Measurements from ENCODE around the gene INPP5B. TPM values are rescaled to one million over a fixed set of nuclear protein-coding genes. Genes with fewer than 3 reads are reported as not detected.
"Not testable (repeated sequence)": the region's sequence is repeated elsewhere in the genome, so short reads cannot be mapped to it uniquely, and the experiment has no call there.

INPP5B gene
- total RNA-seq, 1 experiment from 2014 or later: 12.1 TPM

- Histone ChIP-seq H2AFZ (ENCODE audit: low read length) (no peak overlapping the region), H3K9ac (ENCODE audit: low read length) (no peak overlapping the region), H4K20me1 (ENCODE audit: low read length) (no peaks in the 10 kb centered on the region), H3K36me3 (ENCODE audit: low read depth, low read length) (no peaks in the 10 kb centered on the region), H3K9me3 (ENCODE audit: low read length) (no peaks in the 10 kb centered on the region), H3K4me2 (ENCODE audit: low read length) (no peak overlapping the region), H3K4me3 (ENCODE audit: low read length) (no peak overlapping the region), H3K79me2 (ENCODE audit: low read length) (no peaks in the 10 kb centered on the region), H3F3A (ENCODE audit: low read length, unreplicated experiment) (no peaks in the 10 kb centered on the region), H3K27ac (ENCODE audit: low read length) (no peak overlapping the region), H3K27me3 (ENCODE audit: low read length) (no peaks in the 10 kb centered on the region), H3K4me1 (ENCODE audit: insufficient read depth, low read length) (no peaks in the 10 kb centered on the region), H3K9me2 (replicated peaks; ENCODE audit: low read length) (no peaks in the 10 kb centered on the region)
- BruUV-seq (replicated peaks): no TSS peak
- ChIA-PET POLR2A (ENCODE audit: unreplicated experiment) (no interaction called here), CTCF (no interaction called here)
- TF ChIP-seq EZH2phosphoT487 (IDR thresholded peaks at IDR 0.05; ENCODE audit: borderline replicate concordance, low read length): no peak
- TF ChIP-seq CTCF (conservative IDR thresholded peaks at IDR 0.05; ENCODE audit: low read depth, low read length): peak; percentile 71
- DNase-seq: peak; percentile 48
- intact Hi-C loops (cut with micrococcal nuclease): no loop called here
- ATAC-seq: peak; percentile 70
Measured at GRCh38 chr1:37919277-37919676, 27.6 kb downstream of the INPP5B start.

- no peak for DNase-seq
- H3K27me3 ChIP-seq (ENCODE audit: low read length): no peaks in the 10 kb centered on the region
- ChIA-PET POLR2A (ENCODE audit: unreplicated experiment) (no interaction called here), CTCF (no interaction called here)
- no peak overlapping the region for H3K9ac ChIP-seq (ENCODE audit: low read length)
- no peak overlapping the region for H2AFZ ChIP-seq (ENCODE audit: low read length)
- intact Hi-C loops (cut with micrococcal nuclease): no loop called here
- no peaks in the 10 kb centered on the region for H3K9me3 ChIP-seq (ENCODE audit: low read length)
- H3K4me3 ChIP-seq (ENCODE audit: low read length): no peak overlapping the region
- peaks cover 8% of the 10 kb centered on the region; the same call in 1 of the 2 replicates for H3K36me3 ChIP-seq (ENCODE audit: low read depth, low read length)
- no peaks in the 10 kb centered on the region for H3F3A ChIP-seq (ENCODE audit: low read length, unreplicated experiment)
- H3K9me2 ChIP-seq (replicated peaks; ENCODE audit: low read length): no peaks in the 10 kb centered on the region
- no peaks in the 10 kb centered on the region for H3K79me2 ChIP-seq (ENCODE audit: low read length)
- BruUV-seq (replicated peaks): no TSS peak
- TF ChIP-seq EZH2phosphoT487 (IDR thresholded peaks at IDR 0.05; ENCODE audit: borderline replicate concordance, low read length): no peak
- no peak for TF ChIP-seq EZH2 (IDR thresholded peaks at IDR 0.05; ENCODE audit: low read length, unreplicated experiment)
- no peak for TF ChIP-seq CTCF (conservative IDR thresholded peaks at IDR 0.05; ENCODE audit: low read depth, low read length)
- H3K4me2 ChIP-seq (ENCODE audit: low read length): no peak overlapping the region
- H3K27ac ChIP-seq (ENCODE audit: low read length): no peak overlapping the region
- H3K4me1 ChIP-seq (ENCODE audit: insufficient read depth, low read length): no peaks in the 10 kb centered on the region
- ATAC-seq: no peak
- H4K20me1 ChIP-seq (ENCODE audit: low read length): no peaks in the 10 kb centered on the region
Measured at GRCh38 chr1:37915476-37916093, 31.3 kb downstream of the INPP5B start.

GRCh38 chr1:37914719-37915475 is 32.0 kb downstream of the INPP5B start:
- DNase-seq (no peak), ATAC-seq (no peak)
- H3K79me2 ChIP-seq (ENCODE audit: low read length): no peaks in the 10 kb centered on the region
- intact Hi-C loops (cut with micrococcal nuclease): no loop called here
- H3K4me2 ChIP-seq (ENCODE audit: low read length): no peak overlapping the region
- no TSS peak for BruUV-seq (replicated peaks)
- H4K20me1 ChIP-seq (ENCODE audit: low read length): no peaks in the 10 kb centered on the region
- ChIA-PET POLR2A (ENCODE audit: unreplicated experiment) (no interaction called here), CTCF (no interaction called here)
- H3K4me3 ChIP-seq (ENCODE audit: low read length): no peak overlapping the region
- no peaks in the 10 kb centered on the region for H3K27me3 ChIP-seq (ENCODE audit: low read length)
- H3K9ac ChIP-seq (ENCODE audit: low read length): no peak overlapping the region
- no peaks in the 10 kb centered on the region for H3K9me2 ChIP-seq (replicated peaks; ENCODE audit: low read length)
- H3K9me3 ChIP-seq (ENCODE audit: low read length): no peaks in the 10 kb centered on the region
- peaks cover 8% of the 10 kb centered on the region; the same call in 1 of the 2 replicates for H3K36me3 ChIP-seq (ENCODE audit: low read depth, low read length)
- H3K4me1 ChIP-seq (ENCODE audit: insufficient read depth, low read length): no peaks in the 10 kb centered on the region
- H2AFZ ChIP-seq (ENCODE audit: low read length): no peak overlapping the region
- H3K27ac ChIP-seq (ENCODE audit: low read length): no peak overlapping the region
- no peak for TF ChIP-seq CTCF (conservative IDR thresholded peaks at IDR 0.05; ENCODE audit: low read depth, low read length)
- H3F3A ChIP-seq (ENCODE audit: low read length, unreplicated experiment): no peaks in the 10 kb centered on the region

GRCh38 chr1:37911478-37911877 is 35.4 kb downstream of the INPP5B start:
- H2AFZ ChIP-seq (ENCODE audit: low read length); POLR2A ChIA-PET (ENCODE audit: unreplicated experiment); H3K4me2 ChIP-seq (ENCODE audit: low read length); H3K9ac ChIP-seq (ENCODE audit: low read length); H3K79me2 ChIP-seq (ENCODE audit: low read length); H3K9me2 ChIP-seq (replicated peaks; ENCODE audit: low read length); CTCF ChIA-PET; H4K20me1 ChIP-seq (ENCODE audit: low read length); H3K27ac ChIP-seq (ENCODE audit: low read length); H3K4me3 ChIP-seq (ENCODE audit: low read length); H3F3A ChIP-seq (ENCODE audit: low read length, unreplicated experiment); BruUV-seq (replicated peaks); ATAC-seq; H3K9me3 ChIP-seq (ENCODE audit: low read length); H3K27me3 ChIP-seq (ENCODE audit: low read length); intact Hi-C loops (cut with micrococcal nuclease); H3K4me1 ChIP-seq (ENCODE audit: insufficient read depth, low read length); DNase-seq: not testable (repeated sequence)
- H3K36me3 ChIP-seq (ENCODE audit: low read depth, low read length): peaks cover 10% of the 10 kb centered on the region; the same call in 1 of the 2 replicates

Data from PC-3 (cell line).